ENCODE data around the gene CTSA. TPM values are rescaled to one million over a fixed set of nuclear protein-coding genes. Genes with fewer than 3 reads are reported as not detected.

CTSA gene
- total RNA-seq, 1 experiment from 2014 or later, result 109 TPM

DNA sequence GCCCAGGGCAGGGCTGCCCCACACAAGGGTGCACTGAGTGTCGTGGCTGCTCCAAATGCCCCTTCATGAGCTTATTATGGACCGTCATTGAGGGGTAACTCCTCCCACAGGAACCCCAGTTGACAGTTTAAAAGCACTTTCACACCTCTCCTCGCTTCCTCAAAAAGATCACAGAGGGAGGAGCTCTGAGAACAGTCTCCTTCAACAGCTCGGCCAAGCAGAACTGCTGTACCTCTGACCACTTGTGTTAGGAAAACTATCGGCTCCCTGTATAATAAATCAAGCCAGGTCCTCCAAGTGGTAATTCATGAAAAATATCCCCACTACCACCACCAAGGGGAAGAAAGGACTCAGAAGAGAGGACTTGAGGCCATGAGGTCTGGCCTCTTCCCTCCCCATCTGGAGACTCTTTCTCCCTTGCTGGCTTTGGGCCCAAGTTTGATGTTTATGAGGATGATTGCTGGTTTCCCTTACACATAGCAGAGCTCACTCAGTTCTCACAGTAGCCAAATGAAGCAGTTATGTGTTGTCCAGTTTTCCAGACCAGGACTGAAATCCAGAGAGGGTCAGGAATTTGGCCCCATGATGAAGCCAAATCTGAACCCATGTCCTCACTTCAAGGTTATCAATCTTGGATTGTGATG is 48.8 kb upstream of the CTSA start:
- CTCF ChIA-PET, result no interaction called here
- BruUV-seq (replicated peaks), result no TSS peak

More for the DNA sequence above, 48.8 kb upstream of the CTSA start:
- RAD21 ChIA-PET (ENCODE audit: low non-redundant PET in 1 of 2, low total read pairs in 2 of 2, uncharacterized antibody in 2 of 2, unreplicated experiment in 2 of 2), result no interaction called here
- no peak overlapping the region for H3K4me2 ChIP-seq (ENCODE audit: low read length)
- H3K4me3 ChIP-seq (replicated peaks in 1 of 2; ENCODE audit: low read depth in 1 of 2, low read length in 2 of 2), result no peak overlapping the region
- H3K36me3 ChIP-seq (ENCODE audit: control insufficient read depth in 1 of 2, insufficient read depth in 2 of 2, low read length in 2 of 2), result peaks cover 0 to 2% of the 10 kb centered on the region in 2 experiments; a peak in 2 of 4 replicates
- no peaks in the 10 kb centered on the region for H3K4me1 ChIP-seq (ENCODE audit: control insufficient read depth in 1 of 2, insufficient read depth in 2 of 2, low read length in 2 of 2)
- no peak overlapping the region for H2AFZ ChIP-seq (ENCODE audit: low read depth, low read length, poor library complexity, severe bottlenecking)
- H3K27ac ChIP-seq (ENCODE audit: low read depth, low read length), result no peak overlapping the region
- intact Hi-C loops (cut with micrococcal nuclease), result no loop called here
- no peaks in the 10 kb centered on the region for H4K20me1 ChIP-seq (ENCODE audit: insufficient read depth)
- no peaks in the 10 kb centered on the region for H3K79me2 ChIP-seq (ENCODE audit: insufficient read depth, low read length)
- H3K27me3 ChIP-seq (ENCODE audit: insufficient read depth, low read length), result no peaks in the 10 kb centered on the region
- TF ChIP-seq EZH2 (IDR thresholded peaks at IDR 0.05) (no peak), POLR2AphosphoS5 (IDR thresholded peaks at IDR 0.05; ENCODE audit: low read depth, low read length) (no peak), JUND (IDR thresholded peaks at IDR 0.05) (no peak), CBX3 (IDR thresholded peaks at IDR 0.05; ENCODE audit: low read depth) (no peak), CEBPB (IDR thresholded peaks at IDR 0.05; ENCODE audit: low read depth) (no peak), YY1 (IDR thresholded peaks at IDR 0.05; ENCODE audit: extremely low read depth, insufficient replicate concordance, low read depth, low read length) (no peak), EGR1 (IDR thresholded peaks at IDR 0.05; ENCODE audit: low read depth) (no peak), ELF1 (IDR thresholded peaks at IDR 0.05; ENCODE audit: borderline replicate concordance, low read depth) (no peak), POLR2A (IDR thresholded peaks at IDR 0.05; ENCODE audit: borderline replicate concordance, extremely low read depth, insufficient read depth, insufficient read length) (no peak), FOSL1 (IDR thresholded peaks at IDR 0.05; ENCODE audit: low read depth) (no peak), EZH2phosphoT487 (IDR thresholded peaks at IDR 0.05; ENCODE audit: borderline replicate concordance) (no peak), ZFX (IDR thresholded peaks at IDR 0.05) (no peak), ZNF274 (IDR thresholded peaks at IDR 0.05; ENCODE audit: low read depth, low read length) (no peak), SIN3A (IDR thresholded peaks at IDR 0.05; ENCODE audit: low read depth) (no peak)
- TF ChIP-seq, protein P1, sequence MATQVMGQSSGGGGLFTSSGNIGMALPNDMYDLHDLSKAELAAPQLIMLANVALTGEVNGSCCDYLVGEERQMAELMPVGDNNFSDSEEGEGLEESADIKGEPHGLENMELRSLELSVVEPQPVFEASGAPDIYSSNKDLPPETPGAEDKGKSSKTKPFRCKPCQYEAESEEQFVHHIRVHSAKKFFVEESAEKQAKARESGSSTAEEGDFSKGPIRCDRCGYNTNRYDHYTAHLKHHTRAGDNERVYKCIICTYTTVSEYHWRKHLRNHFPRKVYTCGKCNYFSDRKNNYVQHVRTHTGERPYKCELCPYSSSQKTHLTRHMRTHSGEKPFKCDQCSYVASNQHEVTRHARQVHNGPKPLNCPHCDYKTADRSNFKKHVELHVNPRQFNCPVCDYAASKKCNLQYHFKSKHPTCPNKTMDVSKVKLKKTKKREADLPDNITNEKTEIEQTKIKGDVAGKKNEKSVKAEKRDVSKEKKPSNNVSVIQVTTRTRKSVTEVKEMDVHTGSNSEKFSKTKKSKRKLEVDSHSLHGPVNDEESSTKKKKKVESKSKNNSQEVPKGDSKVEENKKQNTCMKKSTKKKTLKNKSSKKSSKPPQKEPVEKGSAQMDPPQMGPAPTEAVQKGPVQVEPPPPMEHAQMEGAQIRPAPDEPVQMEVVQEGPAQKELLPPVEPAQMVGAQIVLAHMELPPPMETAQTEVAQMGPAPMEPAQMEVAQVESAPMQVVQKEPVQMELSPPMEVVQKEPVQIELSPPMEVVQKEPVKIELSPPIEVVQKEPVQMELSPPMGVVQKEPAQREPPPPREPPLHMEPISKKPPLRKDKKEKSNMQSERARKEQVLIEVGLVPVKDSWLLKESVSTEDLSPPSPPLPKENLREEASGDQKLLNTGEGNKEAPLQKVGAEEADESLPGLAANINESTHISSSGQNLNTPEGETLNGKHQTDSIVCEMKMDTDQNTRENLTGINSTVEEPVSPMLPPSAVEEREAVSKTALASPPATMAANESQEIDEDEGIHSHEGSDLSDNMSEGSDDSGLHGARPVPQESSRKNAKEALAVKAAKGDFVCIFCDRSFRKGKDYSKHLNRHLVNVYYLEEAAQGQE (IDR thresholded peaks at IDR 0.05; ENCODE audit: low read depth), result no peak
- TF ChIP-seq, protein P2, sequence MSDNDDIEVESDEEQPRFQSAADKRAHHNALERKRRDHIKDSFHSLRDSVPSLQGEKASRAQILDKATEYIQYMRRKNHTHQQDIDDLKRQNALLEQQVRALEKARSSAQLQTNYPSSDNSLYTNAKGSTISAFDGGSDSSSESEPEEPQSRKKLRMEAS (IDR thresholded peaks at IDR 0.05), result no peak
- TF ChIP-seq, protein P3, sequence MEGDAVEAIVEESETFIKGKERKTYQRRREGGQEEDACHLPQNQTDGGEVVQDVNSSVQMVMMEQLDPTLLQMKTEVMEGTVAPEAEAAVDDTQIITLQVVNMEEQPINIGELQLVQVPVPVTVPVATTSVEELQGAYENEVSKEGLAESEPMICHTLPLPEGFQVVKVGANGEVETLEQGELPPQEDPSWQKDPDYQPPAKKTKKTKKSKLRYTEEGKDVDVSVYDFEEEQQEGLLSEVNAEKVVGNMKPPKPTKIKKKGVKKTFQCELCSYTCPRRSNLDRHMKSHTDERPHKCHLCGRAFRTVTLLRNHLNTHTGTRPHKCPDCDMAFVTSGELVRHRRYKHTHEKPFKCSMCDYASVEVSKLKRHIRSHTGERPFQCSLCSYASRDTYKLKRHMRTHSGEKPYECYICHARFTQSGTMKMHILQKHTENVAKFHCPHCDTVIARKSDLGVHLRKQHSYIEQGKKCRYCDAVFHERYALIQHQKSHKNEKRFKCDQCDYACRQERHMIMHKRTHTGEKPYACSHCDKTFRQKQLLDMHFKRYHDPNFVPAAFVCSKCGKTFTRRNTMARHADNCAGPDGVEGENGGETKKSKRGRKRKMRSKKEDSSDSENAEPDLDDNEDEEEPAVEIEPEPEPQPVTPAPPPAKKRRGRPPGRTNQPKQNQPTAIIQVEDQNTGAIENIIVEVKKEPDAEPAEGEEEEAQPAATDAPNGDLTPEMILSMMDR (IDR thresholded peaks at IDR 0.05 in 2 of 3, conservative IDR thresholded peaks at IDR 0.05 in 1 of 3; ENCODE audit: borderline replicate concordance in 1 of 3, insufficient read depth in 1 of 3, low read depth in 2 of 3, low read length in 2 of 3), result no peak
- H3K9ac ChIP-seq (ENCODE audit: low read length), result no peak overlapping the region
- no peaks in the 10 kb centered on the region for H3K9me3 ChIP-seq (ENCODE audit: control insufficient read depth in 1 of 2, insufficient read depth in 1 of 2, low read depth in 1 of 2, low read length in 2 of 2)
- H3K9me2 ChIP-seq (ENCODE audit: insufficient read depth), result no peaks in the 10 kb centered on the region
- ATAC-seq (no peak), DNase-seq (ENCODE audit: low read depth, low spot score) (no peak)
- POLR2A ChIA-PET, result no interaction called here
